Fibroblast of lung (primary cell): ENCODE results near the gene ACTN1.

ENCODE experiments used
- CTCF ChIP-seq, 2 donors: IDR thresholded peaks in 1 of 2; conservative IDR thresholded peaks in 1 of 2; 1 replicate in 1 of 2; 2 replicates in 1 of 2; pipeline ENCODE4 v1.5.1; 2011 to 2012; ENCODE audit warnings: low read length in 2 of 2, control low read depth in 1 of 2, inconsistent platforms in 1 of 2, low read depth in 1 of 2, mild to moderate bottlenecking in 1 of 2
- EZH2 ChIP-seq: IDR thresholded peaks from 2 replicates; pipeline ENCODE4 v1.5.1; 2012; ENCODE audit warnings: low read length, control low read depth, mild to moderate bottlenecking; ENCODE audit errors: missing control alignments

- TF ChIP-seq CTCF (conservative IDR thresholded peaks at IDR 0.05 in 1 of 2, IDR thresholded peaks at IDR 0.05 in 1 of 2; ENCODE audit: low read depth in 1 of 2, low read length in 2 of 2) (no peak), EZH2 (no peak)
Measured at GRCh38 chr14:68931474-68932051, 47.5 kb downstream of the ACTN1 start.
